ENCODE results near the gene CNN2.

- TF ChIP-seq CTCF (IDR thresholded peaks at IDR 0.05) (no peak), POLR2A (IDR thresholded peaks at IDR 0.05; ENCODE audit: low read length) (peak; percentile 54)
Observed at GRCh38 chr19:1020868-1021425, 5.5 kb upstream of the CNN2 start, which contains the start of gene TMEM259.
